Head of caudate nucleus (tissue), 42 donors: ENCODE results near the gene NR2C2.
"Not testable (repeated sequence)": the region's sequence is repeated elsewhere in the genome, so short reads cannot be mapped to it uniquely, and the experiment has no call there.

Experiments used
- DNase-seq, 42 donors: peaks; one replicate each; pipeline versions ENCODE4 v3.0.0 to v3.0.0-alpha.2; 2020 to 2021; ENCODE audit warnings: mixed read lengths in 7 of 42
- intact Hi-C: fragments of 100-400 bp; cut with DNase I; formaldehyde crosslinking; loops from one replicate; pipeline ENCODE4 v1.15.0; 2022

NR2C2 gene

GRCh38 chr3:14947100-14947885, at the start of gene NR2C2:
NR2C2 (plus strand) TSS chr3:14947583; CDS start chr3:15003915, 56,332 bp downstream.
- DNase-seq, result peak; percentile 72 to 95 (median 89)
- intact Hi-C loops, result loop anchor here (5.0 to 10.0 kb wide), 3 partner anchors 118 to 292 kb away; partner anchors contain the start of genes CCDC174, MRPS25 and RBSN

- intact Hi-C loops, result no loop called here
- no peak for DNase-seq
Observed at GRCh38 chr3:14898929-14899328, 48.5 kb upstream of the NR2C2 start.

GRCh38 chr3:14899993-14900618, 47.3 kb upstream of the NR2C2 start:
- no peak for DNase-seq
- intact Hi-C loops, result no loop called here

GRCh38 chr3:14900881-14901873, 46.2 kb upstream of the NR2C2 start:
- intact Hi-C loops, result no loop called here
- peak in 1 of 42 donors; percentile 7 for DNase-seq

- intact Hi-C loops, result no loop called here
- DNase-seq, result peak in 34 of 42 donors; percentile 8 to 71 (median 36)
Observed at GRCh38 chr3:14902719-14903118, 44.7 kb upstream of the NR2C2 start.

- DNase-seq, intact Hi-C loops: not testable (repeated sequence)
Observed at GRCh38 chr3:14903501-14903900, 43.9 kb upstream of the NR2C2 start.

- intact Hi-C loops, result no loop called here
- no peak for DNase-seq
Observed at GRCh38 chr3:14905055-14905657, 42.2 kb upstream of the NR2C2 start.

GRCh38 chr3:14906355-14906971, 40.9 kb upstream of the NR2C2 start:
- peak in 8 of 42 donors; percentile 20 to 40 (median 30) for DNase-seq
- intact Hi-C loops, result no loop called here

- intact Hi-C loops, result no loop called here
- DNase-seq, result peak in 1 of 42 donors; percentile 4
Observed at GRCh38 chr3:14907043-14907966, 40.1 kb upstream of the NR2C2 start.

GRCh38 chr3:14909250-14909649, 38.1 kb upstream of the NR2C2 start:
- intact Hi-C loops, result no loop called here
- DNase-seq, result no peak

- DNase-seq, result no peak
- intact Hi-C loops, result no loop called here
Observed at GRCh38 chr3:14911651-14912050, 35.7 kb upstream of the NR2C2 start.

- no peak for DNase-seq
- intact Hi-C loops, result no loop called here
Observed at GRCh38 chr3:14913071-14913925, 34.1 kb upstream of the NR2C2 start.

GRCh38 chr3:14913926-14914778, 33.2 kb upstream of the NR2C2 start:
- no peak for DNase-seq
- intact Hi-C loops, result no loop called here

- intact Hi-C loops, result no loop called here
- DNase-seq, result no peak
Observed at GRCh38 chr3:14914779-14915117, 32.6 kb upstream of the NR2C2 start.

- intact Hi-C loops, result no loop called here
- DNase-seq, result peak in 1 of 42 donors; percentile 25
Observed at GRCh38 chr3:14915636-14916222, 31.7 kb upstream of the NR2C2 start.
